Activated T-helper 1 cell treated with anti-CD3 and anti-CD28 coated beads, Interleukin-12 subunit alpha, Interleukin-12 subunit beta, Interleukin-2, Interleukin-4 antibody, amounts not matched to agents 30 ng/mL and 10 ng/mL and 1 ng/mL, durations not matched to agents 14 hours and 24 hours and 36 hours (primary cell): Measurements from ENCODE around the gene TMOD4. TPM values are rescaled to one million over a fixed set of nuclear protein-coding genes. Genes with fewer than 3 reads are reported as not detected.

Experiments
- DNase-seq: peaks from one replicate; pipeline ENCODE4 v3.0.0; 2021; ENCODE audit warnings: low spot score
- H3K27ac Mint-ChIP-seq: one replicate; pipeline ENCODE4 v1.8.0; 2021; ENCODE audit warnings: mild to moderate bottlenecking, mixed read lengths
- H3K27me3 Mint-ChIP-seq: one replicate; pipeline ENCODE4 v1.8.0; 2022; ENCODE audit warnings: mild to moderate bottlenecking, moderate library complexity, mixed read lengths; ENCODE audit not compliant: insufficient read depth
- H3K36me3 Mint-ChIP-seq: one replicate; pipeline ENCODE4 v1.8.0; 2021; ENCODE audit warnings: low read depth, mixed read lengths
- H3K4me1 Mint-ChIP-seq: one replicate; pipeline ENCODE4 v1.8.0; 2021; ENCODE audit warnings: low read depth, mixed read lengths
- H3K4me3 Mint-ChIP-seq: one replicate; pipeline ENCODE4 v1.8.0; 2021; ENCODE audit warnings: mild to moderate bottlenecking, moderate library complexity, mixed read lengths
- H3K9me3 Mint-ChIP-seq: one replicate; pipeline ENCODE4 v1.8.0; 2021; ENCODE audit warnings: mixed read lengths
- intact Hi-C: fragments of 100-400 bp; cut with micrococcal nuclease; formaldehyde crosslinking; loops from one replicate; pipeline ENCODE4 v1.15.1; 2024
- total RNA-seq: library from RNA; stranded (reverse); gene quantifications from 2 replicates; pipeline ENCODE4 v1.2.3, GENCODE V29; 2022

TMOD4 gene
- total RNA-seq, 1 donor from 2014 or later = 2.9 TPM

- no peaks in the 10 kb centered on the region for H3K9me3 Mint-ChIP-seq
- no peak for DNase-seq
- peaks cover 2% of the 10 kb centered on the region for H3K27me3 Mint-ChIP-seq
- peaks cover 51% of the 10 kb centered on the region for H3K4me1 Mint-ChIP-seq
- H3K4me3 Mint-ChIP-seq = peak overlapping the region; percentile 95
- peak overlapping the region; percentile 97 for H3K27ac Mint-ChIP-seq
- intact Hi-C loops = loop anchor here (1.0 to 5.0 kb wide), 3 partner anchors 23 to 446 kb away; partner anchors contain the start of genes PIP5K1A and SNX27
- peaks cover 42% of the 10 kb centered on the region for H3K36me3 Mint-ChIP-seq
Measured at GRCh38 chr1:151166505-151166956, 9.2 kb downstream of the TMOD4 start.

- Mint-ChIP-seq H3K36me3 (peaks cover 43% of the 10 kb centered on the region), H3K4me1 (peaks cover 53% of the 10 kb centered on the region), H3K27ac (peak within 1 kb of the TSS; percentile 97), H3K4me3 (peak within 1 kb of the TSS; percentile 95), H3K9me3 (no peaks in the 10 kb centered on the region), H3K27me3 (peaks cover 2% of the 10 kb centered on the region)
- intact Hi-C loops = loop anchor here (1.0 to 5.0 kb wide), 8 partner anchors 9 to 446 kb away; partner anchors contain the start of genes GABPB2, PIP5K1A, PRUNE1 and PSMD4
- peak; percentile 96 for DNase-seq
Measured at GRCh38 chr1:151165738-151166504, 9.9 kb downstream of the TMOD4 start, which contains the start of the genes LYSMD1 and SCNM1. Gene LYSMD1 (minus strand): TSS chr1:151165902. CDS start chr1:151165258, 644 bp downstream. Gene SCNM1 (plus strand): TSS chr1:151166144. CDS start chr1:151166153, 9 bp downstream.

GRCh38 chr1:151165281-151165737, 10.5 kb downstream of the TMOD4 start:
- peak overlapping the region; percentile 95 for H3K4me3 Mint-ChIP-seq
- peaks cover 2% of the 10 kb centered on the region for H3K27me3 Mint-ChIP-seq
- no peak for DNase-seq
- H3K9me3 Mint-ChIP-seq = no peaks in the 10 kb centered on the region
- peaks cover 53% of the 10 kb centered on the region for H3K4me1 Mint-ChIP-seq
- intact Hi-C loops = loop anchor here (1.0 to 5.0 kb wide), 6 partner anchors 8 to 447 kb away; partner anchors contain the start of genes GABPB2, PRUNE1, PSMD4 and SNX27
- H3K27ac Mint-ChIP-seq = peak overlapping the region; percentile 97
- H3K36me3 Mint-ChIP-seq = peaks cover 45% of the 10 kb centered on the region

GRCh38 chr1:151164732-151165280, 11.0 kb downstream of the TMOD4 start:
- intact Hi-C loops = loop anchor here (1.0 to 5.0 kb wide), 6 partner anchors 8 to 447 kb away; partner anchors contain the start of genes GABPB2, PRUNE1, PSMD4 and SNX27
- Mint-ChIP-seq H3K27me3 (peaks cover 2% of the 10 kb centered on the region), H3K36me3 (peaks cover 48% of the 10 kb centered on the region), H3K9me3 (no peaks in the 10 kb centered on the region), H3K4me3 (peak overlapping the region; percentile 95), H3K27ac (peak overlapping the region; percentile 97), H3K4me1 (peaks cover 55% of the 10 kb centered on the region)
- no peak for DNase-seq

GRCh38 chr1:151159373-151159772, 16.4 kb downstream of the TMOD4 start:
- Mint-ChIP-seq H3K27ac (peak overlapping the region; percentile 99), H3K36me3 (peaks cover 42% of the 10 kb centered on the region), H3K4me1 (peaks cover 61% of the 10 kb centered on the region), H3K27me3 (no peaks in the 10 kb centered on the region), H3K9me3 (no peaks in the 10 kb centered on the region), H3K4me3 (peak overlapping the region; percentile 60)
- no peak for DNase-seq
- intact Hi-C loops = loop anchor here (5.0 kb wide), 2 partner anchors 168 to 597 kb away; partner anchors contain the start of gene PI4KB

- intact Hi-C loops = loop anchor here (5.0 kb wide), 2 partner anchors 168 to 596 kb away; partner anchors contain the start of gene PI4KB
- Mint-ChIP-seq H3K27ac (peak overlapping the region; percentile 99), H3K27me3 (no peaks in the 10 kb centered on the region), H3K36me3 (peaks cover 40% of the 10 kb centered on the region), H3K4me1 (peaks cover 56% of the 10 kb centered on the region), H3K4me3 (peak overlapping the region; percentile 92), H3K9me3 (no peaks in the 10 kb centered on the region)
- no peak for DNase-seq
Measured at GRCh38 chr1:151158751-151159251, 17.0 kb downstream of the TMOD4 start.

- Mint-ChIP-seq H3K4me1 (peaks cover 56% of the 10 kb centered on the region), H3K9me3 (no peaks in the 10 kb centered on the region), H3K27ac (peak overlapping the region; percentile 99), H3K27me3 (no peaks in the 10 kb centered on the region), H3K4me3 (peak overlapping the region; percentile 92), H3K36me3 (peaks cover 40% of the 10 kb centered on the region)
- no peak for DNase-seq
- intact Hi-C loops = loop anchor here (5.0 kb wide), 2 partner anchors 169 to 596 kb away; partner anchors contain the start of gene PI4KB
Measured at GRCh38 chr1:151158326-151158725, 17.5 kb downstream of the TMOD4 start.

- Mint-ChIP-seq H3K4me3 (peak overlapping the region; percentile 92), H3K27me3 (no peaks in the 10 kb centered on the region), H3K4me1 (peaks cover 48% of the 10 kb centered on the region), H3K36me3 (peaks cover 33% of the 10 kb centered on the region), H3K9me3 (no peaks in the 10 kb centered on the region), H3K27ac (peak overlapping the region; percentile 99)
- peak; percentile 70 for DNase-seq
- intact Hi-C loops = loop anchor here (1.0 to 5.0 kb wide), 7 partner anchors 8 to 595 kb away; partner anchors contain the start of genes ENSA, LYSMD1, PI4KB and PIP5K1A
Measured at GRCh38 chr1:151157067-151157531, 18.7 kb downstream of the TMOD4 start.

GRCh38 chr1:151156515-151156819, 19.3 kb downstream of the TMOD4 start, which contains the start of gene TNFAIP8L2:
Gene TNFAIP8L2 (plus strand): TSS chr1:151156649. CDS start chr1:151158698, 2,049 bp downstream.
- H3K4me1 Mint-ChIP-seq = peaks cover 42% of the 10 kb centered on the region
- H3K4me3 Mint-ChIP-seq = peak within 1 kb of the TSS; percentile 92
- peak; percentile 72 for DNase-seq
- peak within 1 kb of the TSS; percentile 99 for H3K27ac Mint-ChIP-seq
- peaks cover 29% of the 10 kb centered on the region for H3K36me3 Mint-ChIP-seq
- intact Hi-C loops = loop anchor here (1.0 to 5.0 kb wide), 13 partner anchors 10 to 594 kb away; partner anchors contain the start of genes ARNT, CDC42SE1, ENSA and PI4KB
- H3K9me3 Mint-ChIP-seq = no peaks in the 10 kb centered on the region
- no peaks in the 10 kb centered on the region for H3K27me3 Mint-ChIP-seq

- Mint-ChIP-seq H3K4me3 (peak overlapping the region; percentile 29), H3K36me3 (no peaks in the 10 kb centered on the region), H3K27me3 (peaks cover 20% of the 10 kb centered on the region), H3K9me3 (no peaks in the 10 kb centered on the region), H3K27ac (no peak overlapping the region), H3K4me1 (peaks cover 22% of the 10 kb centered on the region)
- no peak for DNase-seq
- intact Hi-C loops = loop anchor here (2.0 kb wide), 1 partner anchor 77 kb away; the partner anchor contains the start of gene GABPB2
Measured at GRCh38 chr1:151147665-151148064, 28.1 kb downstream of the TMOD4 start.

GRCh38 chr1:151147132-151147503, 28.7 kb downstream of the TMOD4 start:
- Mint-ChIP-seq H3K36me3 (no peaks in the 10 kb centered on the region), H3K4me1 (peaks cover 22% of the 10 kb centered on the region), H3K27ac (peak overlapping the region; percentile 53), H3K27me3 (peaks cover 20% of the 10 kb centered on the region), H3K4me3 (peak overlapping the region; percentile 97), H3K9me3 (no peaks in the 10 kb centered on the region)
- no peak for DNase-seq
- intact Hi-C loops = loop anchor here (2.0 kb wide), 1 partner anchor 76 kb away; the partner anchor contains the start of gene GABPB2
